DMS79 (cell line): ENCODE data around the gene KRTAP10-12.
A peak's percentile ranks its signal among the peaks of the same experiment; 100 is the strongest.
"Not testable (repeated sequence)": the region's sequence is repeated elsewhere in the genome, so short reads cannot be mapped to it uniquely, and the experiment has no call there.

ENCODE experiments used
- DNase-seq: peaks from one replicate; lab custom pipeline; 2025; lab: John Stamatoyannopoulos, UW

The KRTAP10-12 gene

GRCh38 chr21:44670642-44671432 lies 26.1 kb upstream of the KRTAP10-12 start:
- DNase-seq, result no peak

- DNase-seq, result no peak
These were observed 25.1 kb upstream of the KRTAP10-12 start for GRCh38 chr21:44671911-44672310.

- no peak for DNase-seq
These were observed 19.1 kb upstream of the KRTAP10-12 start for GRCh38 chr21:44677881-44678280.

- DNase-seq, result no peak
These were observed 15.8 kb upstream of the KRTAP10-12 start for GRCh38 chr21:44681152-44681551.

GRCh38 chr21:44681861-44682579 lies 15.0 kb upstream of the KRTAP10-12 start, which contains the start of gene KRTAP12-1:
TSS of gene KRTAP12-1 (minus strand) at chr21:44682163. CDS start at chr21:44682123, 40 bp downstream.
- DNase-seq, result peak; percentile 93

- DNase-seq, result no peak
These were observed 14.3 kb upstream of the KRTAP10-12 start for GRCh38 chr21:44682580-44683151.

GRCh38 chr21:44684077-44684476 lies 12.9 kb upstream of the KRTAP10-12 start:
- DNase-seq, result no peak

- no peak for DNase-seq
These were observed 12.5 kb upstream of the KRTAP10-12 start for GRCh38 chr21:44684483-44684882.

- DNase-seq, result not testable (repeated sequence)
These were observed 11.9 kb upstream of the KRTAP10-12 start for GRCh38 chr21:44685050-44685449.

GRCh38 chr21:44686000-44686781 lies 10.8 kb upstream of the KRTAP10-12 start:
- DNase-seq, result no peak

GRCh38 chr21:44686843-44687561 lies 10.0 kb upstream of the KRTAP10-12 start:
- DNase-seq, result no peak

- DNase-seq, result peak; percentile 38
These were observed 9.3 kb upstream of the KRTAP10-12 start for GRCh38 chr21:44687671-44688070.

- not testable (repeated sequence) for DNase-seq
These were observed 7.2 kb upstream of the KRTAP10-12 start for GRCh38 chr21:44689740-44690139.

- DNase-seq, result no peak
These were observed 5.3 kb upstream of the KRTAP10-12 start for GRCh38 chr21:44691686-44692085.

GRCh38 chr21:44692798-44693512 lies 4.0 kb upstream of the KRTAP10-12 start:
- no peak for DNase-seq

- DNase-seq, result no peak
These were observed 2.2 kb upstream of the KRTAP10-12 start for GRCh38 chr21:44694776-44695175.

GRCh38 chr21:44695184-44695583 lies 1.8 kb upstream of the KRTAP10-12 start:
- no peak for DNase-seq

- DNase-seq, result no peak
These were observed 1.3 kb upstream of the KRTAP10-12 start for GRCh38 chr21:44695641-44696040.

GRCh38 chr21:44696572-44696971 lies 400 bp upstream of the KRTAP10-12 start:
- DNase-seq, result no peak

- DNase-seq, result no peak
These were observed 1.1 kb downstream of the KRTAP10-12 start for GRCh38 chr21:44697811-44698734.
